ENCODE data around the gene OSBPL2. TPM values are rescaled to one million over a fixed set of nuclear protein-coding genes. Genes with fewer than 3 reads are reported as not detected.

OSBPL2 gene
- 31.0 and 38.8 TPM in 2 replicates for total RNA-seq

DNA sequence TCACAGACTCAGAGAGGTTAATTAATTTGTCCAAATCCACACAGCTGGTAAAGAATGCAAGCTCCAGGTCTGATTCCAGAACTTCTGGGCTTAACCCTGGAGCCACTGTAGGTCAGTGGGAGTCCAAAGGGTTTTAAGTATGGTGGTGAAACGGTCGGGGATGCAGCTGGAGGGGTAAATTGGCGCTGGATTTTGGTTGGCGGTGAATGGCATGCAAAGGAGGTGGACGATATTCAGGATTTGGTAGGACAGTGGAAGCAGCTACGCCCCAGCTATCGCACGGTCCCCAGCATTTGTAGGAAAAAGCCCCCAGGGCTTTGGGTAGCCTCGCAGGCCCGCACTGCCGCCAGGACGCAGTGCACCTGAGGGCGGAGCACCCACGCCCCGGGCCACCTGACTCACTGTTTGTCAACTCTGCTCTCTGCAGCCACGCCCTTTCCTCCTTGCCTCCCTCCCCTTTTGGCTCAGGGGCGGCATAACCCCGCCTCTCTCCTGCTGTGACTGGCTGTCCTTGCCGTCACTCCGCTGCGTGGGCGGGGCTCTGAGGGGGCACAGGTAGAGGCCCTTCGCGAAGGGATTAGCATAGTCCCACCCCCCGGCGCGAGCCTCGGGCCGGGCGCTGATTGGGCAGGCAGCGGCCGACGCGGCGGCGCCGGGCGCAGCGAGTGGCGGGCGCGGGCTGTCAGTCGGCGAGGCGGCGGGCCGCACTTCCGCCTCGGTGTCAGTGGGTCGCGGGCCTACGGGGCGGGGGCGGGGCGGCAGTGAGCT lies at the start of gene OSBPL2:
Gene OSBPL2, plus strand, starts transcription at position 721 of the 768 bp plus-strand sequence. CDS start 17,664 bp downstream, outside the sequence.

DNA sequence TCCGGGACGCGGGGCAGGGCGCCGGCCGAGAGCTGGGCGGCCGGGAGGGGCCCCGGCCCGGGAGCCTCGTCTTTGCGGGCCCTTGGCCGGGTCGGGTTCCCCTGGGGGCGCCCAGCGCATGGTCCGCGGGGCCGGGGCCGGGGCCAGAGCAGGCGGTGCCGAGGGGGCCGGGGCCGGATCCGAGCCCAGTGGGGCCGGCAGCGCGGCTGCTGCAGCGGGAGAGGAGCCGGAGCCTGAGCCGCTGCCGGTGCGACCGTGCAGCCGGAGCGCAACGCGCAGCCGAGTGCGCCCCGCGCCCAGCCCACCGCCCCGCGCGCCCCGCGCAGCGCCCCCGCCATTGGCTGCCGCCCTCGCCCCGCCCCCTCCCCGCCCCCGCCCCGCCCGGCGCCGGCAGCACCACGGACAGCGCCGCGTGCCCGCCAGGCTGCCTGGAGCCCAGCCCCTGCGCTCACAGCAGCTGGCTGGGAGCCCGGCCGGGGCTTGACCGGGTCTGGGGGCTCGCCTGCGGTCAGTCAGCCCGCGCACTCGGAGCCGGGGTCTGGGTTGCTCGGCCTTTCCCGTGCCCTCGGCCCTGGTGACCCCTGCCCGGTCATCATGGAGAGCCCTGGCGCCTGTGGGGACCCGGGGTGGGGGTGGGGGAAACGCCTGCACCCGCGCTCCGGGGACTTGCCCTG lies 18.2 kb upstream of the OSBPL2 start, which contains the start of gene HRH3:
Gene HRH3, minus strand, starts transcription at position 287 of the 674 bp plus-strand sequence. CDS start 308 bp downstream, outside the sequence.

DNA sequence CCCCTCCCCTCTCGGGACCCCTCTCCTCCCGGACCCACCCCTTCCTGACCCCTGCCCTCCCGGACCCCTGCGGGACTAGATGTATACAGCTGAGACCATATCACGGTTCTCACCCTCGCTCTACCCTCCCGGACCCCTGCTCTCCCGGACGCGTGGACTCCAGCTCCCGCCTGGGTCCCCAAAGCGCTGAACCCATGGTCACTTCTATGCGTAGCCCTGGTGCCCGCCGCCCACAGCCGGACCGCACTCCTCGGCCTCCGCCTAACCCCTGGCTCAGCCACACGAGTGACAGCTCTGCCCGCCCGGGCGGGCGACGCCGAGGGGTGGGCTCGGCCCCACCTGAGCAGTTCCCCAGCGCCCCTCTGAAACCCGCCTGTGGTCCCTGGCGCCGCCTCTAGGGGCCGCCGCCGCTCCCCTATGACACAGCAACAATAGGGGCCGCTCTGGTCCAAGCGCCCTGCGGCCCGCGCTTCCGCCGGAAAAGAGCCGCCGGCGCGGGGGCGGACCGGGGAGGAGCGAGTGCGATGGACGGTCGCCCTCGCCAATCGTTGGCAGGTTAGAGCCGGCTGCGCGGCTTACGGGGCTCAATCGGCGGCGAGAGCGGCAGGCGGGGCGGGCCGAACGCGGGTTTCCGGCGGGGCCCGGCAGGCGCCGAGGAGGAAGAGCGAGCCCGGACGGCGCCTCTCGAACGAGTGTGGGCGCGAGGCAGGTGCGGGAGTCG lies 64.2 kb downstream of the OSBPL2 start, which contains the start of gene ADRM1:
Gene ADRM1, plus strand, starts transcription at position 657 of the 721 bp plus-strand sequence. CDS start 572 bp downstream, outside the sequence.

Other genes starting within 250 kb of the OSBPL2 start
- 2.4 and 2.7 TPM in 2 replicates for gene TAF4, start 172.6 kb upstream of the OSBPL2 start, total RNA-seq
- 37.3 and 49.8 TPM in 2 replicates for gene LSM14B, start 116.0 kb upstream of the OSBPL2 start, total RNA-seq
- gene PSMA7, start 95.1 kb upstream of the OSBPL2 start, total RNA-seq = 342 and 348 TPM in 2 replicates
- 6.4 and 10.4 TPM in 2 replicates for gene SS18L1, start 94.8 kb upstream of the OSBPL2 start, total RNA-seq
- gene MTG2, start 55.5 kb upstream of the OSBPL2 start, total RNA-seq = 18.0 and 18.5 TPM in 2 replicates
- gene HRH3, start 18.2 kb upstream of the OSBPL2 start, total RNA-seq = not detected in 2 replicates
- 81.5 and 83.8 TPM in 2 replicates for gene ADRM1, start 64.5 kb downstream of the OSBPL2 start, total RNA-seq
- gene LAMA5, start 128.8 kb downstream of the OSBPL2 start, total RNA-seq = 18.0 and 24.0 TPM in 2 replicates
- gene RPS21, start 148.6 kb downstream of the OSBPL2 start, total RNA-seq = 1,346 and 1,555 TPM in 2 replicates
- 0.28 and 0.74 TPM in 2 replicates for gene CABLES2, start 168.8 kb downstream of the OSBPL2 start, total RNA-seq
- not detected in 2 replicates for gene RBBP8NL, start 189.0 kb downstream of the OSBPL2 start, total RNA-seq
- not detected in 2 replicates for gene GATA5, start 237.5 kb downstream of the OSBPL2 start, total RNA-seq

Data from smooth muscle cell of bladder (primary cell).